GM21367 (cell line): ENCODE data around the gene OSBPL8.
"Not testable (repeated sequence)": the region's sequence is repeated elsewhere in the genome, so short reads cannot be mapped to it uniquely, and the experiment has no call there.

Source experiments
- ATAC-seq: cut with Tn5 transposase; IDR thresholded peaks from one replicate; pipeline ENCODE4 v1.9.1; 2021; ENCODE audit not compliant: unreplicated experiment

The OSBPL8 gene

DNA sequence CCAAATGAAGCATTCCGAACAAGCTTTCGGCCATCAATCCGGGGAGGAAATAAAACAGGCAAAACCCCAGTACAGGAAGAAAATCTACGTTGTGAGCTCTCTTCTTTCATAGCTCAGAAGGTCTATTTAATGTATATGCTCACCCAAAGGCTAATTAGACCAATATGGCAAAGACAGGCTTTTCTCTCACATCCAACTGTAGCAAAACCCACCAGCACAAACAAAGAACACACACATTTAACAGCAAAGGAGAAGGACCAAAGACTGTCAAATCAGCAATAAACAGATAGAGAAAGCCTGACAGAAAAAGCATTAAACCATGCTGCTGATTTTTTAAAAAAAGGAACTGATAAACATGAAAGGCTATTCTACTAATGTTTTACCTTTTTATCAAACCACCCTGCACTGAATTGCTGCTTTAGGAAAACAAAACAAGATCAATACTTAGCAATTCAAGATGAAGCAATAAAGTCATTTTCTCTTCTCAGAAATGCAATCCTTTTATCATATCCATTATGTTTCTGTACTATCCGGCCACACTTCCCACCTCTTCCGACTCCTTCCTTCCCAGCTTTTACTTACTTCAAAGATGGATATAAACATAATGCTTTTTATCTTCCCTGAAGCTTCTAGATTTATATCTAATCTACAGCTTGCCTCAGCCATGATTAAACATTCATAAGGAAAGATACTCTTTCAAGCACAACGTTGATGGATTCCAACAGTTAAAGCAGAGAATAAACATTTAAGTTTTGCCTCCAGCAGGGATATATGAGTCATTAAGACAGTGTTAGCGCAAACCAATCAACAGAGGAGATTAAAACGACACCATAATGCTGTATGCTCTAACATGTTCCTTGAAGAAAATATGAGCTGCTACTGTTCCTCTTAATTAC lies 136.8 kb downstream of the OSBPL8 start:
- ATAC-seq: no peak

- no peak for ATAC-seq
These were observed 137.4 kb downstream of the OSBPL8 start for GRCh38 chr12:76422154-76422542.

GRCh38 chr12:76421046-76421445 lies 138.5 kb downstream of the OSBPL8 start:
- no peak for ATAC-seq

DNA sequence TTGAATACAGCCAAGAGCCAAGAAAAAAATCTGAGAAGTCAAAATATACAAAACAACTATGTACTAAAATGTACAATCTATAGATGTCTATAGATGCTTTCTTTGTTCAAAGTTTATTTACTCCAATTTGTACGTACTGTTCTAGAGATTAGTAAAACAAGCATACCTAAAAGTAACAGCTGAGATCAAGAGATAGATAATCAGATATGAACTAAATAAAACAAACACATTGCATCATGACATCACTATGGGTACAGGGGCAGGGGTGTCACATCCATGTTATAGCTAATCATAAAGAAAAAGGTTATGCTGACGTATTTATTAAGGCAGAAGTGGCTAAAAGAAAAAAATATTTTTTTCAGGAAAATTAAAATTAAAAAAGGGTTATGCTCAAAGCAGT lies 139.3 kb downstream of the OSBPL8 start:
- ATAC-seq: no peak

DNA sequence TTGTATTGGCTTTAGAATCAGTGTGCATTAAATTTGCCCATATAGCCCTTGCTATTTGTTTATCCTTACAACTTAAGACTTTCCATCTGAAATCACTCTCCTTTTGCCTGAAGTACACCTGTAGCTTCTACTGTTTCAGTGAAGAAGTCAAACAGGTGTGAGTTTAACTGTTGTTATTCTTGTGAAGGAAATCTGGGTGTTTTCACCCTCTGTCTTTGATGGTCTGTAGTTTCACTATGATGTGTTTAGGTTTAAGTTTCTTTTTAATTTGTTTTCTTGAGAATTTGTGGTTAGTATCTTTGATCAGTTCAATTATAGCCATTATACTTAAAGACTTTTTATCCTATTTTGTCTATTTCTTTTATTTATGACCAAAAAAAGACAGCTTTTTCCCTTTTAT lies 142.5 kb downstream of the OSBPL8 start:
- ATAC-seq: peak; percentile 55

GRCh38 chr12:76413121-76413520 lies 146.4 kb downstream of the OSBPL8 start:
- no peak for ATAC-seq

GRCh38 chr12:76410781-76411180 lies 148.8 kb downstream of the OSBPL8 start:
- no peak for ATAC-seq

GRCh38 chr12:76410371-76410770 lies 149.2 kb downstream of the OSBPL8 start:
- ATAC-seq: no peak

DNA sequence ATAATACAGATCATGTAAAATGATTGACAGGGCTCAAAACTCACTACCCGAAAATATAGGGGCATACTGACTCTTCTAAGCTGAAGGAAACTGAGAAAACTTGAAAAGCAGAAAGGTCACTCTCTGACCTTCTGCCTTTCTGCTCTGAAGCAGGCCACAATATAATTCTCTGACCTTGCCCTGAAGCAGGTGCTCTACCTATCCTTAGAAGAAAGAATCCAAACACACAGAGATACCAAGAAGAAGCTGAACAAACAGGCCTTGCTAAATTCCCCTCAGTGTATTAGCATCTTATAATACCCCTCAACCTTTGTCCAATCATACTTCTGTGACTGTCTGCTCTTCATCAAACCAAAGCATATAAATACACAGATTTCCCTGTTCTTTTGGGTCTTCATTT lies 150.5 kb downstream of the OSBPL8 start:
- no peak for ATAC-seq

- ATAC-seq: no peak
These were observed 151.9 kb downstream of the OSBPL8 start for GRCh38 chr12:76407710-76408109.

DNA sequence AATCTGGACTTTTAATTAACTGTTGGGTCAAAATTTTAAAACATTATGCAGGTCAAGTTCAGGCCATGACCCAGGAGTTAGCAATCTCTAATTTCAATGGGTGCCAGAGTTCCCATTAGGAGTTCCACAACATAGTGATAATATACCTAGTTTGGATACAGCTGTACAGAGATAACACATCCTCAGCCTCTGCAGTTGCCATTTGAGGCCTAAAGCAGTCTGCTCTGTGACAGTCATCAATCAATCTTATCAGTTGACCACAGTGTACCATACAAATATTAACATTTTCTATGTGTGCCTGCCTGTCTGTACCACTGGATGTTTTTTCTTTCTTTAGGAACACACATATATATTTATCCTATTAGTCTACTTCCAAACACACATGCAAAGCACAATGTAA lies 157.3 kb downstream of the OSBPL8 start:
- no peak for ATAC-seq

DNA sequence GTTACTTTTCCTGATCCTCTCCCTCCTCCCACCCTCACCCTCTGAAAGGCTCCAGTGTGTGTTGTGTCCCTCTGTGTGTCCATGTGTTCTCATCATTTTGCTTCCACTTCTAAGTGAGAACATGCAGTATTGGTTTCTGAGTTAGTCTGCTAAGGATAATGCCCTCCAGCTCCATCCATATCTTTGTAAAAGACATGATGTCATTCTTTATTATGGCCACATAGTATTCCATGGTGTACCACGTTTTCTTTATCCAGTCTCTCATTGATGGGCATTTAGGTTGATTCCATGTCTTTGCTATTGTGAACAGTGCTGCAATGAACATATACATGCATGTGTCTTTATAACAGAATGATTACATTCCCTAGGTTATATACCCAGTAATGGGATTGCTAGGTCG lies 159.4 kb downstream of the OSBPL8 start:
- ATAC-seq: no peak

DNA sequence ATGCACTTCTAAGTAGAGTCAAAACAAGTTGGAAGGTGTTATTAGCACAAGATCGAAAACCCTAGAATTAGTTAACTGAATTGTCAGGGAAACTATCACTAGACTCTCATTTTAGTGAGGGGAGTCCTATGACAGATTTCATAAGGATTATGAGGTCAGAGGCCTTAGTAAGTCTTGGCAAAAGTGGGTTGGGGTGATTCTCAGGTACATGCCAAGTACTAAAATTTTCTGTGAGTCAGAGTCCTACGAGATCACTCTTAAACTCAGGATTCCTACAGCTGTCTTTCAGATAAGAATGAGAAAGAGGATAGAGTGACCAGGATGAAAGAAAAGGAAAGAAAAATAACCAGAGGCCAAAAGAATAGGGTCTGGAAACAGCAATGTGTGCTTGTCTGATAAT lies 160.5 kb downstream of the OSBPL8 start:
- ATAC-seq: no peak

GRCh38 chr12:76398106-76398505 lies 161.5 kb downstream of the OSBPL8 start:
- no peak for ATAC-seq

GRCh38 chr12:76391461-76391860 lies 168.1 kb downstream of the OSBPL8 start:
- no peak for ATAC-seq

DNA sequence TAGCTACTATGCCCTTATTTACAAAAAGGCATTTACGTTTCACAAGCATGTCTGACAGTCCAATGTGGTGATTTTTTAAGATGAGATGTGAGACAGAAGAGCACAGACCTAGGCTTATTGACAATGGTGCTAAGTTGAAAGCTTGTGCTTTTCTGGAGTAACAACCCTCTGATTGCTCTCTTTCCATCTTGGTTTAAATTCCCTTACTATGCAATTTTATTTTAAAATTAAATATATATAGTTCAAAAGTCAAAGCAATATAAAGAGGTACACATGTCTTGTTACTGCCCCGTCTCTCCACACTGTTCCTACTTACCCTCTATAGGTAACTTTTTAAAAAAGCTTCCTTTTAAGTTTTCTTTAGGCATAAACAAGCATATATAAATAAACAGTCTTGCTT lies 172.0 kb downstream of the OSBPL8 start:
- no peak for ATAC-seq

- ATAC-seq: no peak
These were observed 175.0 kb downstream of the OSBPL8 start for GRCh38 chr12:76384560-76384959.

DNA sequence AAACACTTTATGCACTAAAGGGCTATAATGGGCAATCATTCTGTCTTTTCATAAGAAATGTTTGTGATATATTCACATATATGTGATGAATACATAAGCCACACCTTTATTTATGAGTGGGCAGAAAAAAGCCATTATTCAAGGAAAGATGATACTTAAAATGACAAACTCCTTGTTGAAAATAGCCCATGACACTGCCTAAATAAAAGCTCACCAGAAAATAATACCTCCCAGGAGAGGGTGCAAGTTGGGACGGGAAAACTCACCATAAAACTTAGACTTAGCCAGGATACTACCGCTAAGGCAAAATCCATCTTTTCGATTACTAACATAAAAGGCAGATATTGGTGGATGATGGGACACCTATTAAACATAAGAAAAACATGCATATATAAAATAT lies 175.6 kb downstream of the OSBPL8 start:
- ATAC-seq: no peak

- no peak for ATAC-seq
These were observed 180.3 kb downstream of the OSBPL8 start for GRCh38 chr12:76379261-76379660.

DNA sequence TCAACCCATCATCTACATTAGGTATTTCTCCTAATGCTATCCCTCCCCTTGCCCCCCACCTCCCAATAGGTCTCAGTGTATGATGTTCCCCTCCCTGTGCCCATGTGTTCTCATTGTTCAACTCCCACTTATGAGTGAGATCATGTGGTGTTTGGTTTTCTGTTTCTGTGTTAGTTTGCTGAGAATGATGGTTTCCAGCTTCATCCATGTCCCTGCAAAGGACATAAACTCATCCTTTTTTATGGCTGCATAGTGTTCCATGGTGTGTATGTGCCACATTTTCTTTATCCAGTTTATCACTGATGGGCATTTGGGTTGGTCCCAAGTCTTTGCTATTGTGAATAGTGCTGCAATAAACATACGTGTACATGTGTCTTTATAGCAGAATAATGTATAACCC lies 182.7 kb downstream of the OSBPL8 start:
- not testable (repeated sequence) for ATAC-seq

- no peak for ATAC-seq
These were observed 183.6 kb downstream of the OSBPL8 start for GRCh38 chr12:76375939-76376338.

DNA sequence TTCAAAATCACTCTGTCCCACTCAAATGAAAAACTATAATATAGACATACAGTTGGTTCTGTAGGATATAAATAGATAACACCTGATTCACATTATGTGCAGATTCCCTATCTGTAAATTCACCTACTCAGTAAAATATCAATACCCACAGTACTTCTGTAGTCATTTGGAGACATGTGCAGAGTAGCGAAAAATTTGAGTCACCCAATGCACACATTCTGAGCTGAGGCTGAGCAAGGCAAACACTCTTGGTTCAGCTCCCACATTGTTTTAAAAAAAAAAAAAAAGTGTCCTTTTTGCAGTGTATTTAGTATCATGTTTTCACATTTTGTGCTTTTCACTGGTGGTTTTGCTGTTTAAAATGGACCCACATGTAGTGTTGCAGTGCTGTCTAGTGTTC lies 184.1 kb downstream of the OSBPL8 start:
- no peak for ATAC-seq
